ENCODE results near the gene SCG2. TPM values are rescaled to one million over a fixed set of nuclear protein-coding genes. Genes with fewer than 3 reads are reported as not detected.

SCG2 gene
- total RNA-seq, 1 donor from 2014 or later, result 0.35 TPM

DNA sequence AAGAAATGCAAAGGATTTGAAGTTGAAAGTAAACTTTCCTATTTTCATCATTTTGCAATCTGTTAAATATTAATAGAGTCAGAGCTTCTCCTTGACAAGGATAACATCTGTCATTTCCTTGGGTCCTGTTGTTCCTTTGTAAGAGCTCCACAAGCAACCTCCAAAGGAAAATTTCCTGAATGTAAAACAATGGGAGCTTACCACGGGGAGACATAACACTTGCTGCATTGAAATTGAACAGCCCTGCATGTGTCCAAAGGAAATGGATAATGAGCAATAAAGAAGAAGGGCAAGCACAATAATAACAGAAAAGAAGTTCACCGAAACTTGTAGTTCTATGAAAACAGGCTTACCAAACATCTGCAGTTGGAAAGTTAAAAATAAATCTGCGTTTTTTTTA, 42.0 kb upstream of the SCG2 start:
- ATAC-seq (ENCODE audit: low read depth) (no peak), DNase-seq (no peak)
- peaks cover 5% of the 10 kb centered on the region for H3K9me3 Mint-ChIP-seq
- no peaks in the 10 kb centered on the region for H3K36me3 Mint-ChIP-seq (ENCODE audit: low read depth)
- TF ChIP-seq, protein P1, sequence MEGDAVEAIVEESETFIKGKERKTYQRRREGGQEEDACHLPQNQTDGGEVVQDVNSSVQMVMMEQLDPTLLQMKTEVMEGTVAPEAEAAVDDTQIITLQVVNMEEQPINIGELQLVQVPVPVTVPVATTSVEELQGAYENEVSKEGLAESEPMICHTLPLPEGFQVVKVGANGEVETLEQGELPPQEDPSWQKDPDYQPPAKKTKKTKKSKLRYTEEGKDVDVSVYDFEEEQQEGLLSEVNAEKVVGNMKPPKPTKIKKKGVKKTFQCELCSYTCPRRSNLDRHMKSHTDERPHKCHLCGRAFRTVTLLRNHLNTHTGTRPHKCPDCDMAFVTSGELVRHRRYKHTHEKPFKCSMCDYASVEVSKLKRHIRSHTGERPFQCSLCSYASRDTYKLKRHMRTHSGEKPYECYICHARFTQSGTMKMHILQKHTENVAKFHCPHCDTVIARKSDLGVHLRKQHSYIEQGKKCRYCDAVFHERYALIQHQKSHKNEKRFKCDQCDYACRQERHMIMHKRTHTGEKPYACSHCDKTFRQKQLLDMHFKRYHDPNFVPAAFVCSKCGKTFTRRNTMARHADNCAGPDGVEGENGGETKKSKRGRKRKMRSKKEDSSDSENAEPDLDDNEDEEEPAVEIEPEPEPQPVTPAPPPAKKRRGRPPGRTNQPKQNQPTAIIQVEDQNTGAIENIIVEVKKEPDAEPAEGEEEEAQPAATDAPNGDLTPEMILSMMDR (IDR thresholded peaks at IDR 0.05), result no peak
- POLR2A ChIA-PET, result no interaction called here
- H3K4me3 Mint-ChIP-seq, result no peak overlapping the region
- H3K27ac Mint-ChIP-seq, result no peak overlapping the region
- CTCF ChIA-PET, result no interaction called here
- intact Hi-C loops (cut with micrococcal nuclease), result no loop called here
- H3K4me1 Mint-ChIP-seq, result no peaks in the 10 kb centered on the region
- peaks cover 8% of the 10 kb centered on the region for H3K27me3 Mint-ChIP-seq

DNA sequence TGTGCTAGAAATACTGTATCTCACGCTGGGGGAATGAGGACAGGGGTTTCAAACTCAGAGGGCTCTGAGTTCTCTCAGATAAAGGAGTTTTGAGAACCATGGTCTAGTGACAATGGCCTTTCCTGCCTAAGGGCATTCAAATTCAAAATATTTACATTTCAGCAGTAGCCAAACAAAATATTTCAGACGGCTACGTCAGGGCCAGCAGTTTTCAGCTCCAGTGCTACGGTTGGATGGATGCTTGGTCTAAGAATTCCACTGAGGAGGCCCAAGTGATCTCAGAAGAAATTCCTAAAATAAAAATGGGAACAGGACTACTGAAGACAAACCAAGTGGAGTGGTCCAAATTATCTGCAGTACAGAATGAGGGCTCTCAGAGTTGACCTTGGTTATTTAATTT, 41.1 kb upstream of the SCG2 start:
- DNase-seq (no peak), ATAC-seq (ENCODE audit: low read depth) (no peak)
- peaks cover 8% of the 10 kb centered on the region for H3K27me3 Mint-ChIP-seq
- H3K27ac Mint-ChIP-seq, result no peak overlapping the region
- H3K36me3 Mint-ChIP-seq (ENCODE audit: low read depth), result no peaks in the 10 kb centered on the region
- H3K4me1 Mint-ChIP-seq, result no peaks in the 10 kb centered on the region
- peaks cover 9% of the 10 kb centered on the region for H3K9me3 Mint-ChIP-seq
- ChIA-PET POLR2A (no interaction called here), CTCF (no interaction called here)
- H3K4me3 Mint-ChIP-seq, result no peak overlapping the region
- intact Hi-C loops (cut with micrococcal nuclease), result no loop called here
- TF ChIP-seq, protein P1 (IDR thresholded peaks at IDR 0.05), result no peak

DNA sequence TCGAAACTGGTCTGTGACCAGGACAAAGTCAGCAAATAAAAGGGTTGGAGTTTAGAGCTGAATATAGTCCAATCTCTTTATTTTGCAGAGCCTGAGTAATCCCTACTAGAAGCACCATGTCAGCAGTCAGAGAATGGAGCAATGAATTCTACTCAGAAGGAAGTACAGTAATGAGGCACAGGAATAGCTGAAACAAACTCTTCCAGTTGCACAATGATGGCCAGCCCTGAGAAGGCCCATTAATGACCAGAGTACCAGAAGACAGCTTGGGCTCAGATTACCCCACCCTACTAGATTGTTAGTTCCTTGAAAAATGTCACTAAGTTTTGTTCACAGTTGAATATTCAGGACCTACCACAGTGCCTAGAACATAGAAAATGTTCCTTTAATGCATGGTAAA, 40.3 kb upstream of the SCG2 start:
- TF ChIP-seq, protein P1 (IDR thresholded peaks at IDR 0.05), result no peak
- Mint-ChIP-seq H3K9me3 (peaks cover 9% of the 10 kb centered on the region), H3K27me3 (peaks cover 8% of the 10 kb centered on the region), H3K27ac (no peak overlapping the region), H3K36me3 (ENCODE audit: low read depth) (no peaks in the 10 kb centered on the region), H3K4me3 (no peak overlapping the region), H3K4me1 (no peaks in the 10 kb centered on the region)
- ChIA-PET CTCF (no interaction called here), POLR2A (no interaction called here)
- ATAC-seq (ENCODE audit: low read depth) (no peak), DNase-seq (no peak)
- intact Hi-C loops (cut with micrococcal nuclease), result no loop called here

DNA sequence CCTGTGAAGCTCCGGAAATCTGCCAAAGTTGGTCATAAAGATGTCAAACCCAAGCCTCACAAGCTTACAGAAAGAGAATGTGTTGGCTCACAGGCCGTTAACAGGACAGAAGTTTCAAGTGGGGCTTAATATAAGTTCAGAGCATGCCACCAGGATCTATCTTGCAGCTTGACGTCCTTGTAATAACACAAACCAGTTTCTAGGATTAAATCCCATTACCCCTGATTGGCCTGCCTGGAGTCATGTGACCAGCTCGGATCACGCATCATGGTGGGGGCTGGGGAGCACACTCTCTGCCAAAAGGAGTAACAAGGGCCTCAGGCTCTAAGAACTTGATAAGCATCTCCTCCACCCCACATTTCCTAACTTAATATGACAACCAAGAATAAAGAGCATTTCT, 38.9 kb upstream of the SCG2 start:
- H3K9me3 Mint-ChIP-seq, result peaks cover 9% of the 10 kb centered on the region
- no peak overlapping the region for H3K27ac Mint-ChIP-seq
- no peaks in the 10 kb centered on the region for H3K4me1 Mint-ChIP-seq
- H3K27me3 Mint-ChIP-seq, result no peaks in the 10 kb centered on the region
- ChIA-PET POLR2A (no interaction called here), CTCF (no interaction called here)
- intact Hi-C loops (cut with micrococcal nuclease), result no loop called here
- H3K36me3 Mint-ChIP-seq (ENCODE audit: low read depth), result no peaks in the 10 kb centered on the region
- no peak for ATAC-seq (ENCODE audit: low read depth)
- TF ChIP-seq, protein P1 (IDR thresholded peaks at IDR 0.05), result no peak
- no peak for DNase-seq
- no peak overlapping the region for H3K4me3 Mint-ChIP-seq

DNA sequence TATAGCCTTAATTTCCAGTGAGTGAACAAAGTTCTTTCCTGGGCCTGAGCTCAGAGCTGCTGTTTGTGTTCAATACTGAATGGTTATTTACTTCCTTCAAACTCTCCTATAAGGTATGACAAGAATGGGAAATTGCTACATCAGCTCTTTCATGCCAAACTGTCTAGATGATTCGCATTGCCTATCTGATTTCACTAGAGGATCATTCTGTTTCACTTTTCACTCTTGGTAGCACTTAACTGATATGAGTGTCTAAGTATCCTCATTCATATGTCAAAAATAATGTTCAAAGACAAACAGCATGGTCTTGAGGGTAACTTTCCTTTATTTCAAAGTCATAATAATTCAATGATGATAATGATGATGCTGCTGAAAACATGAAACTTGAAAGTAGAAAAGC, 32.9 kb upstream of the SCG2 start:
- Mint-ChIP-seq H3K27me3 (no peaks in the 10 kb centered on the region), H3K4me1 (no peaks in the 10 kb centered on the region), H3K36me3 (ENCODE audit: low read depth) (no peaks in the 10 kb centered on the region), H3K27ac (no peak overlapping the region), H3K4me3 (no peak overlapping the region), H3K9me3 (peaks cover 8% of the 10 kb centered on the region)
- ChIA-PET POLR2A (no interaction called here), CTCF (no interaction called here)
- ATAC-seq (ENCODE audit: low read depth) (no peak), DNase-seq (no peak)
- TF ChIP-seq, protein P1 (IDR thresholded peaks at IDR 0.05), result no peak
- intact Hi-C loops (cut with micrococcal nuclease), result no loop called here
